ENCODE results near the gene RNASE13.

GRCh38 chr14:21016413-21017190 is 18.0 kb downstream of the RNASE13 start:
- no peak for TF ChIP-seq POLR2A (IDR thresholded peaks at IDR 0.05)
- no peak for TF ChIP-seq CTCF (IDR thresholded peaks at IDR 0.05)

Measured in body of pancreas (tissue), 4 donors.